ENCODE results near the gene TGFBR2.
"Not testable (repeated sequence)": the region's sequence is repeated elsewhere in the genome, so short reads cannot be mapped to it uniquely, and the experiment has no call there.

Gene TGFBR2

GRCh38 chr3:30620402-30621360, 14.3 kb downstream of the TGFBR2 start:
- no peak for DNase-seq

- DNase-seq: no peak
Observed at GRCh38 chr3:30621576-30621975, 15.2 kb downstream of the TGFBR2 start.

GRCh38 chr3:30622047-30622545, 15.7 kb downstream of the TGFBR2 start:
- DNase-seq: no peak

- DNase-seq: no peak
Observed at GRCh38 chr3:30622790-30623189, 16.4 kb downstream of the TGFBR2 start.

- no peak for DNase-seq
Observed at GRCh38 chr3:30623351-30623750, 16.9 kb downstream of the TGFBR2 start.

- not testable (repeated sequence) for DNase-seq
Observed at GRCh38 chr3:30624480-30624879, 18.1 kb downstream of the TGFBR2 start.

- DNase-seq: no peak
Observed at GRCh38 chr3:30625541-30626438, 19.4 kb downstream of the TGFBR2 start.

GRCh38 chr3:30626443-30627180, 20.2 kb downstream of the TGFBR2 start:
- DNase-seq: no peak

GRCh38 chr3:30628205-30628900, 22.0 kb downstream of the TGFBR2 start:
- no peak for DNase-seq

- DNase-seq: no peak
Observed at GRCh38 chr3:30628901-30629590, 22.6 kb downstream of the TGFBR2 start.

- no peak for DNase-seq
Observed at GRCh38 chr3:30629746-30630145, 23.3 kb downstream of the TGFBR2 start.

GRCh38 chr3:30630238-30631030, 24.0 kb downstream of the TGFBR2 start:
- DNase-seq: no peak

GRCh38 chr3:30631243-30631904, 25.0 kb downstream of the TGFBR2 start:
- peak; percentile 79 for DNase-seq

- no peak for DNase-seq
Observed at GRCh38 chr3:30632065-30632464, 25.7 kb downstream of the TGFBR2 start.

GRCh38 chr3:30632521-30632920, 26.1 kb downstream of the TGFBR2 start:
- no peak for DNase-seq

- no peak for DNase-seq
Observed at GRCh38 chr3:30633718-30634117, 27.3 kb downstream of the TGFBR2 start.

GRCh38 chr3:30634761-30635735, 28.6 kb downstream of the TGFBR2 start:
- DNase-seq: no peak

All from activated CD8-positive, alpha-beta memory T cell treated with anti-CD3 and anti-CD28 coated beads for 24 hours (primary cell).